Esophagus muscularis mucosa (tissue), 3 donors: ENCODE measurements around the gene CNOT2.

Source experiments
- POLR2A ChIP-seq: fragments of 450-650 bp; IDR thresholded peaks from one replicate; pipeline ENCODE4 v1.6.1; 2017; ENCODE audit warnings: antibody characterized with exemption, moderate library complexity, mild to moderate bottlenecking, low read depth
- TF ChIP-seq, protein P1 (sequence below), 3 experiments: fragments of 200-600 bp in 2 of 3; fragments of 450-650 bp in 1 of 3; sonication (generic) in 2 of 3; IDR thresholded peaks; one replicate each; pipeline ENCODE4 v1.5.1; 2017 to 2019; ENCODE audit warnings: antibody characterized with exemption in 3 of 3, mild to moderate bottlenecking in 2 of 3, moderate library complexity in 1 of 3

DNA sequence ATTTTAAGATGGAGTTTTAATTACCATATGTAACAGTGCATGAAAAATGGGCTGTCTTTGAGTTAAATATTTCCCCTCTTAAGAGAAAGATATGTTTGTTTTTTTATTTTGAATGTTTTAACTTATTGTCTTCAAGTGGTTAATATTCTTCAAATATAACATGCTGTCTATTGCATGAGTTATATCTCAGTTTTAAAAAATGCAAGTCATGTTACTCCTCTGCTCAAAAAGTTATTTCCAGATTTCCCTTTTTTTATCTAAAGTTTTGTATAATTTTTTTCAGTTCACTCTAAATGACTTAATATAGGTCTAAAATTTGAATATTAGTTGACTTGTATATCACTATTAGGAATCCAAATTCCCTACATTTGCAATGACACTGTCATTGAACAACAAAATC, 117.0 kb downstream of the CNOT2 start:
- TF ChIP-seq, protein P1, sequence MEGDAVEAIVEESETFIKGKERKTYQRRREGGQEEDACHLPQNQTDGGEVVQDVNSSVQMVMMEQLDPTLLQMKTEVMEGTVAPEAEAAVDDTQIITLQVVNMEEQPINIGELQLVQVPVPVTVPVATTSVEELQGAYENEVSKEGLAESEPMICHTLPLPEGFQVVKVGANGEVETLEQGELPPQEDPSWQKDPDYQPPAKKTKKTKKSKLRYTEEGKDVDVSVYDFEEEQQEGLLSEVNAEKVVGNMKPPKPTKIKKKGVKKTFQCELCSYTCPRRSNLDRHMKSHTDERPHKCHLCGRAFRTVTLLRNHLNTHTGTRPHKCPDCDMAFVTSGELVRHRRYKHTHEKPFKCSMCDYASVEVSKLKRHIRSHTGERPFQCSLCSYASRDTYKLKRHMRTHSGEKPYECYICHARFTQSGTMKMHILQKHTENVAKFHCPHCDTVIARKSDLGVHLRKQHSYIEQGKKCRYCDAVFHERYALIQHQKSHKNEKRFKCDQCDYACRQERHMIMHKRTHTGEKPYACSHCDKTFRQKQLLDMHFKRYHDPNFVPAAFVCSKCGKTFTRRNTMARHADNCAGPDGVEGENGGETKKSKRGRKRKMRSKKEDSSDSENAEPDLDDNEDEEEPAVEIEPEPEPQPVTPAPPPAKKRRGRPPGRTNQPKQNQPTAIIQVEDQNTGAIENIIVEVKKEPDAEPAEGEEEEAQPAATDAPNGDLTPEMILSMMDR (IDR thresholded peaks at IDR 0.05), result no peak
- no peak for TF ChIP-seq POLR2A
